ENCODE data around the gene PRKAG3. TPM values are rescaled to one million over a fixed set of nuclear protein-coding genes. Genes with fewer than 3 reads are reported as not detected.

The PRKAG3 gene
- total RNA-seq, 2 donors from 2014 or later, result not detected

DNA sequence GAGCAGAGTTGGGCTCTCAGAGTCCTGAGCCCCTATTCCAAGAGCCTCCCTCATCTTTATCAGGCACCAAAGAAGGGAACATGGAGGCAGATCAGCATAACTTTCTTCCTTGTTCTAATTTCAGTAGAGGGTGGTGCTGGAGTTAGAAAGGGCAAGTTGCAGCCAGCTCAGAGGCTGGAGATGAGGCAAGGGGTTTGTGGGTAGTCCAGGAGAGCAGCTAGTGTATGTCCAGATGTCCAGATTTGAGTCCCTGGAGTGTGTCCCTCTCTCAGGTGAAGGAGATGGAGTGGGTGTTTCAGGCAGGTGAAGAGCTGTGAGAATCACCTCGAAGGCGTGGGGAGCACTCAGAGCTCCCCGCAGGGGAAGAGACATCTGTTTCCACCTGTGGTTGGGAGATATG, 478 bp upstream of the PRKAG3 start:
- 67 to 83% methylated on average over 3 of the region's 3 CpGs for WGBS, 2 donors
- TF ChIP-seq POLR2A (IDR thresholded peaks at IDR 0.05), result no peak
- TF ChIP-seq, protein P1, sequence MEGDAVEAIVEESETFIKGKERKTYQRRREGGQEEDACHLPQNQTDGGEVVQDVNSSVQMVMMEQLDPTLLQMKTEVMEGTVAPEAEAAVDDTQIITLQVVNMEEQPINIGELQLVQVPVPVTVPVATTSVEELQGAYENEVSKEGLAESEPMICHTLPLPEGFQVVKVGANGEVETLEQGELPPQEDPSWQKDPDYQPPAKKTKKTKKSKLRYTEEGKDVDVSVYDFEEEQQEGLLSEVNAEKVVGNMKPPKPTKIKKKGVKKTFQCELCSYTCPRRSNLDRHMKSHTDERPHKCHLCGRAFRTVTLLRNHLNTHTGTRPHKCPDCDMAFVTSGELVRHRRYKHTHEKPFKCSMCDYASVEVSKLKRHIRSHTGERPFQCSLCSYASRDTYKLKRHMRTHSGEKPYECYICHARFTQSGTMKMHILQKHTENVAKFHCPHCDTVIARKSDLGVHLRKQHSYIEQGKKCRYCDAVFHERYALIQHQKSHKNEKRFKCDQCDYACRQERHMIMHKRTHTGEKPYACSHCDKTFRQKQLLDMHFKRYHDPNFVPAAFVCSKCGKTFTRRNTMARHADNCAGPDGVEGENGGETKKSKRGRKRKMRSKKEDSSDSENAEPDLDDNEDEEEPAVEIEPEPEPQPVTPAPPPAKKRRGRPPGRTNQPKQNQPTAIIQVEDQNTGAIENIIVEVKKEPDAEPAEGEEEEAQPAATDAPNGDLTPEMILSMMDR (IDR thresholded peaks at IDR 0.05), result no peak
- Histone ChIP-seq H3K4me3 (no peak overlapping the region), H3K4me1 (no peaks in the 10 kb centered on the region), H3K9me3 (peaks cover 0 to 2% (median 0%) of the 10 kb centered on the region in 3 donors), H3K27me3 (no peaks in the 10 kb centered on the region), H3K27ac (no peak overlapping the region), H3K36me3 (replicated peaks in 1 of 2; ENCODE audit: insufficient read depth in 1 of 2, low read depth in 2 of 2) (no peaks in the 10 kb centered on the region)
- DNase-seq, result no peak
- no peak for ATAC-seq
- intact Hi-C loops (cut with DNase I), result no loop called here

DNA sequence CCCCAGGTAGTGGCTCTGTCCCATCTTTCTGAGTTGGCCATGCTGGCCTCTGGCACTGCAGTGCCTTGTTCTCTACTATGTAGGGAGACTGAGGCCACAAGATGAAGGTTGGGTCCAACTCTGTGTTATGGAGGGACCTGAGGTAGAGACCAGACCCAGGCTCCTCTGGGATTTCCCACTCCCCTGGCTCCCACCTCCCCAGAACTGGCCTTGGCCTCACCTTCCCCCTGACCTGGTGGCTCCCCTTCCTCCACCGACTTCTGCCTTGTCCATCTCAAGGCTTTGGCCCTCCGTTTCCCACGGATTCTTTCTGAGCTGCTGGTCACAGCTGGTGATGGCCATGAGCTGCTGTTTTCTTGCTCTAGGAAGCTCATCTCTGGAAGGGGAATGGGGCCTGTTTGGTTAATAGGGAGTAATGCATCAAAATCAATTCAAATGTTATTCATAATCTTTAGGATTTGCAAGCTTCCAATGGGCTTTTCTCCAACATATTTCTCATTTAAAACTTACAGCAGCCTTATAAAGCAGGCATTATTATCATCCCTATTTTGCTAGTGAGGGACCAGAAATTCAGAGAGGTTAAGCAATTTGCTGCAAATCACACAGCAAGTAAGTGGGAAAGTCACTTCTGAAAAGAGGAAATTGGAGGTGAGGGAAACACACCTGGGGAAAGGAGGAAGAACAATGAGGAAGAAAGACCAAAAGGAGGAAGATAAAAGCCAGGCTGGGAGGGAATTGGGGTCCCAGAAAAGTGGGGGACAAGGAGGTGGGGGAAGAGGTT, 887 bp downstream of the PRKAG3 start:
- DNase-seq, result no peak
- ATAC-seq, result no peak
- H3K27ac ChIP-seq, result no peak overlapping the region
- H3K4me1 ChIP-seq, result no peaks in the 10 kb centered on the region
- TF ChIP-seq, protein P1 (IDR thresholded peaks at IDR 0.05), result no peak
- TF ChIP-seq POLR2A (IDR thresholded peaks at IDR 0.05), result no peak
- H3K36me3 ChIP-seq (replicated peaks in 1 of 2; ENCODE audit: insufficient read depth in 1 of 2, low read depth in 2 of 2), result no peaks in the 10 kb centered on the region
- 57 to 78% methylated on average over 3 of the region's 3 CpGs for WGBS, 2 donors
- H3K27me3 ChIP-seq, result no peaks in the 10 kb centered on the region
- intact Hi-C loops (cut with DNase I), result no loop called here
- no peaks in the 10 kb centered on the region for H3K9me3 ChIP-seq
- no peak overlapping the region for H3K4me3 ChIP-seq

DNA sequence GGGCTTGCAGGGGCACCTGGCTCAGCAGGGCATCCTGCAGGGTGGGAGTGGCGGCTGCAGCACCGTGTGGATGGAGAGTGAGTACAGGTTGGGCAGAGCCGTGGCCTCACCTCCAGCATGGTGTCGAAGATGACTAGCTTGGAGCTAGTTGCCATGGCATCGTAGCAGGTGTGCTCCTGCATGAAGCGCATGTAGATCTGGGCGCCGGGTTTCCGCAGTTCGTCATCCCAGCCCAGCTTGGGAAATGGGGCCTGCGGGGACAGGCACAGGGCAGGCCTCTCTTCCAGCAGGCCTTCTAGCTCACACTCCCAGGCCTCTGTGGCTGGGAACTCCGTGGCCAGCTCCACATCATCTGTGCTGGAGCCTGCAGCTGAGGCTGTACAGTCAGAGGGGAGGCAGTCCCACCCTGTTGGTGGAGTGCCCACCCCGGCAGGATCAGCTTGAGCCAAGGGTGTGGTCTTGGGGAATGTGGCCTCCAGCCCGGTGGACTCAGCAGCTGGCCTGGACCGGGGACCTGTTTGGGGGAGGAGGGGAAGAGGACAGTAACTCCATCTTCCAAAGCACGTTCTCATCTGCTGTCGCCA, 1.6 kb downstream of the PRKAG3 start:
- ATAC-seq, result no peak
- no peak for DNase-seq
- intact Hi-C loops (cut with DNase I), result no loop called here
- no peak overlapping the region for H3K27ac ChIP-seq
- no peaks in the 10 kb centered on the region for H3K36me3 ChIP-seq (replicated peaks in 1 of 2; ENCODE audit: insufficient read depth in 1 of 2, low read depth in 2 of 2)
- 72 to 80% methylated on average over 2 to 17 of the region's 17 CpGs for WGBS, 2 donors
- H3K27me3 ChIP-seq, result no peaks in the 10 kb centered on the region
- H3K4me1 ChIP-seq, result no peaks in the 10 kb centered on the region
- no peaks in the 10 kb centered on the region for H3K9me3 ChIP-seq
- no peak overlapping the region for H3K4me3 ChIP-seq
- TF ChIP-seq, protein P1 (IDR thresholded peaks at IDR 0.05), result no peak
- TF ChIP-seq POLR2A (IDR thresholded peaks at IDR 0.05), result no peak

DNA sequence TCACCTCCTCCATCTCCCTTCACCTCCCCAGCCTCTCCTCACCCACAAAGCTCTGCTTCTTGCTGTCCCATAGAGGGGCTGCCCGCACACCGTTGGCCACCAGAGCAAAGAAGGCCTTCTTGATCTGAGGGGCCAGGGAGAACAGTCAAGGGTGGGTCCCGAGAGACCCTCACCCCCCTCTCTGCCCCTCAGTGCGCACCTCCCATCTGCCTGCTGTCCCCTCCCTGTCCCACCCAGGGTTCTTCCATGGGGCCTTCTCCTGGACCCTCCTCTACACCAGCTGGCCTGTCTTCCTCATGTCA, 3.2 kb downstream of the PRKAG3 start:
- Histone ChIP-seq H3K4me3 (no peak overlapping the region), H3K27me3 (no peaks in the 10 kb centered on the region), H3K36me3 (replicated peaks in 1 of 2; ENCODE audit: insufficient read depth in 1 of 2, low read depth in 2 of 2) (no peaks in the 10 kb centered on the region), H3K9me3 (no peaks in the 10 kb centered on the region), H3K4me1 (no peaks in the 10 kb centered on the region), H3K27ac (no peak overlapping the region)
- TF ChIP-seq, protein P1 (IDR thresholded peaks at IDR 0.05), result no peak
- TF ChIP-seq POLR2A (IDR thresholded peaks at IDR 0.05), result no peak
- 67 to 84% methylated on average over 4 of the region's 4 CpGs for WGBS, 2 donors
- DNase-seq (no peak), ATAC-seq (no peak)
- intact Hi-C loops (cut with DNase I), result no loop called here
